Tracheal epithelial cell (primary cell): ENCODE data around the gene CELSR2. TPM values are rescaled to one million over a fixed set of nuclear protein-coding genes. Genes with fewer than 3 reads are reported as not detected.

Experiments used
- total RNA-seq: library from RNA; depleted of rRNA; stranded (reverse); fragments of >200 nt; gene quantifications from 2 replicates; pipeline ENCODE4 v1.2.1, GENCODE V29; 2014

CELSR2 gene, protein sequence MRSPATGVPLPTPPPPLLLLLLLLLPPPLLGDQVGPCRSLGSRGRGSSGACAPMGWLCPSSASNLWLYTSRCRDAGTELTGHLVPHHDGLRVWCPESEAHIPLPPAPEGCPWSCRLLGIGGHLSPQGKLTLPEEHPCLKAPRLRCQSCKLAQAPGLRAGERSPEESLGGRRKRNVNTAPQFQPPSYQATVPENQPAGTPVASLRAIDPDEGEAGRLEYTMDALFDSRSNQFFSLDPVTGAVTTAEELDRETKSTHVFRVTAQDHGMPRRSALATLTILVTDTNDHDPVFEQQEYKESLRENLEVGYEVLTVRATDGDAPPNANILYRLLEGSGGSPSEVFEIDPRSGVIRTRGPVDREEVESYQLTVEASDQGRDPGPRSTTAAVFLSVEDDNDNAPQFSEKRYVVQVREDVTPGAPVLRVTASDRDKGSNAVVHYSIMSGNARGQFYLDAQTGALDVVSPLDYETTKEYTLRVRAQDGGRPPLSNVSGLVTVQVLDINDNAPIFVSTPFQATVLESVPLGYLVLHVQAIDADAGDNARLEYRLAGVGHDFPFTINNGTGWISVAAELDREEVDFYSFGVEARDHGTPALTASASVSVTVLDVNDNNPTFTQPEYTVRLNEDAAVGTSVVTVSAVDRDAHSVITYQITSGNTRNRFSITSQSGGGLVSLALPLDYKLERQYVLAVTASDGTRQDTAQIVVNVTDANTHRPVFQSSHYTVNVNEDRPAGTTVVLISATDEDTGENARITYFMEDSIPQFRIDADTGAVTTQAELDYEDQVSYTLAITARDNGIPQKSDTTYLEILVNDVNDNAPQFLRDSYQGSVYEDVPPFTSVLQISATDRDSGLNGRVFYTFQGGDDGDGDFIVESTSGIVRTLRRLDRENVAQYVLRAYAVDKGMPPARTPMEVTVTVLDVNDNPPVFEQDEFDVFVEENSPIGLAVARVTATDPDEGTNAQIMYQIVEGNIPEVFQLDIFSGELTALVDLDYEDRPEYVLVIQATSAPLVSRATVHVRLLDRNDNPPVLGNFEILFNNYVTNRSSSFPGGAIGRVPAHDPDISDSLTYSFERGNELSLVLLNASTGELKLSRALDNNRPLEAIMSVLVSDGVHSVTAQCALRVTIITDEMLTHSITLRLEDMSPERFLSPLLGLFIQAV (N-terminal part only)
- 28.4 and 29.6 TPM in 2 replicates for total RNA-seq

DNA sequence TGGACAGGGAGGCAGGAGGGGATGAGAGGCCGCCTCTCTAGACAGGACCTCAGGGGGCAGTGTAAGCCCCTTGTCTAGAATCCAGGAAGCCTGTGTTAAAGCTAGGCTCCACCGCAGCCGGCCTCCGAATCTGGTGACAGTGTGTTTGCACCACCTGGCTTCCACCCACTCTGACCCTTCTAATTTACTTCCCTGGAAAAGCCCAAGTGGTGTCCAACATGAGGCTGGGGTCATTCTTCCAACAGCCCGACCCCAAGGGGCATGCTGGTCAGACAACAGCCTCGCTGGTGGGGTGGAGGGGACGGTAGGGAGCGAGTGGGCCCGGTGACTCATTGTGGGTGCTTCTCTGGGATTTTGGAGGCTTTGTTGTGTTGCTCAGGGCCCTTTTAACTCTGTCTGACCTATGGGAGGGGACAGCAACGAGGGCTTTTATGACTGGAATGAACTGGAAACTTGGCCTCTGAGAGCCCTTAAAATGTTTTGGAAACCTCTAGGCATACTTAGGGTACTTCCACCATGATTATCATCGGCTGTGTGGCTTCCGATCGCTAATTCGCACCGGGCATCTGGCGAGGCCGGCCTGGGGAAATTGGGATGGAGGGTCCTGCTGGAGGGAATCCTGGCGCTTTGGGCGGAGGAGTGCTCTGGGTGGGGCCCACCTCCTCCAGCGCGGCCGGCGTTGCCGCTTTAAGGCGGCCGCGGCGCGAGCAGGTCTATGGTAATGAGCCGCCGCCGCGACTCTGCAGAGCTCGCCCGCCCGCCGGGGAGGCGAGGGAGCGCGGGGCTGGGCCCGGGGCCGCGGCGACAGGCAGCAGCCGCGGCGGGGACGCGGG lies at the start of gene CELSR2:
CELSR2 (plus strand) TSS at position 743 of the 833 bp plus-strand sequence. CDS start 541 bp downstream, outside the sequence.

DNA sequence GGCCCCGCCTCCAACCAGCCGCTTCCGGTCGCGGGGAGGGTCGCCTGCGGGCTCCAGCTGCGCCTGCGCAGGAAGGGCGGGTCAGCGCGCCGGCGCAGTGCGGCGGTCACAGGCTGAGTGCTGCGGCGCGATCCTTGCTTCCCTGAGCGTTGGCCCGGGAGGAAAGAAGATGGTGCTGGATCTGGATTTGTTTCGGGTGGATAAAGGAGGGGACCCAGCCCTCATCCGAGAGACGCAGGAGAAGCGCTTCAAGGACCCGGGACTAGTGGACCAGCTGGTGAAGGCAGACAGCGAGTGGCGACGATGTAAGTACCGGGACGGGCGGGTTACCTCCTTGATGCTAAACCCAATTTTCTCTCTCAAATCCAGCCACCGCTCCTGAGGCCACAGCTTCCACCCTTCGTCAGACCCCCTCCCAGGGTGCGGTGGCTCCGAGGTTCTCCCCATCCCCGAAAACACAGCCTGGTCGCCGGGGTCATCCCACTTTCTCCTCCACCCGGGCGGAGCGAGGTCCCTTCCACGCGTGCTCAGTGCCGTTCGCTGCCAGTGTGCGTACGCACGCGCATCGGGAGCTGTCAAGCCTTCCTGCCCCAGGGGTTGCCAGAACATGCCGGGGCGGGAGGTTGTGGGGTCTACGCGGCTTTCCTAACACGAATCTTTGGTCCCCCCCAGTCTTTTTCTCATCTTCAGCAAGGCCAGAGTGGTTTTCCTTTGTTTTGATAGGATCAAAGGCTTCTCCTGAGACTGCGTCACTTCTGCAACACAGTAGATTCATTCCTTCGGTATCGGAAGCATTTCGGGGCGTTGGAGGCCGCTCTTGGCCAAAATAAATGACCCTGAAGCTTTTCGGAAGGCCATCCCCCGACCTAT lies 35.3 kb upstream of the CELSR2 start, which contains the start of gene SARS1:
SARS1 (plus strand) TSS at position 95 of the 870 bp plus-strand sequence; CDS start at position 170, 75 bp downstream.

DNA sequence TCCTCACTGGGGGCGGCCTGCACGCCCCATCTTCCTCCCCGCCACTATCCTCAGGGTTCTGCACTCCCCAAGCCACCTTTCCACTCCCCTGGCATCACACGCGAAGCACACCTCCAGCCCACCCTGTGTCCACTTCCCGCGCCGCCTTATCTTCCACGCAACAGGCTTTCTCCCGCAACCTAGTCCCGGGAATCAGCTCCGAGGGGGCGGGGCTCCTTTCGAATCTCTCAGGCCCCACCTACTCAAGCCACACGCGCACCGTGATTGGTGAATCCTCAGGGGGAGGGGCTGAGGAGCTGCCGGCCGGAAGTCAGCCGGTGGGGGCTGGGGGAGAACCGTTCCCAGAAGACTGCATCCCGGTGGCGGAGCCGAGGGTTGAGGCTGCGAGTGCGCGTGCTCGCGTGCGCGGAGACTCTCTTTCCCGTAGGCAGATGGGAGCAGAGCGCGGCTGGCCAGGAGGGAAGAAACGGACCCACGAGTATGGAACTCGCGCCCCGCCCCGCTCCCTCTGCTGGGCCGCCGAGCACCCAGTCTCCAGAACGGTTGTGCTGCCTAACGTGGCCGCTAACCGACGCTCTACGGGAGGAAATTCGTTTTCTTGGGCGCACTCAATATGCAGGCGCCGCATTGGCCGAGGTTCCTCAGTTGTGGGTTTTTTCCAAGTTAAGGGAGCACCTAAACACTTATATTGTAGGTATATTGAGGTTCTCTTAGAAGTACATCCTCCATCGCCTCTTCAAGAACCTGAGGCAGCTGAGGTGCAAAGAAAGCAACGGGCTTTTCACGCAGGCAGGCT lies 33.8 kb downstream of the CELSR2 start, which contains the start of gene PSRC1:
PSRC1 (minus strand) TSS at position 194 of the 796 bp plus-strand sequence.

DNA sequence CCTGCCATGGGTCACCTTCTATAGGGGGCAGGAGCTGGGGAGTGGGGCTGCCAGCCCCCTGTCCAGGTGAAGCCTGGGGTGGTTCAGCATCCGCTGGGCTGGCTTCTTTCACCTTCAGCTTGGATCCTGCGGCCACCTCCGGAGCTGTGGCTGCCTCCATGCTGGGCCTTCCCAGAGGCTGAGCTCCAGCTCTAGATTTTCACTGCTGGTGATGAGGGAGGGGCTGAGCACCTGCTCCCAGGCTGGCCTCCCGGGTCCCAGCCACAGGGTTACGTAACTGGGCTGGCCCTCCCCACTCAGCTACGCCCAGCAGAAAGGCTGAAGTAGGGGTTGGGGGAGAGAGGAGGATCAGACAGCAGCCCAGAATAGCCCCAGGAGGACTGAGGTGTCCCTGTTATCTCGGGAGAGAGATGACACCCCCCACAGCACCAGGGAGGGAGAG lies 57.5 kb downstream of the CELSR2 start, which contains the start of gene MYBPHL:
MYBPHL (minus strand) TSS at position 180 of the 442 bp plus-strand sequence; CDS start at position 160, 20 bp downstream.

Other genes with a start within 250 kb of the CELSR2 start
- 16.4 and 24.1 TPM in 2 replicates for gene WDR47, start 207.4 kb upstream of the CELSR2 start, total RNA-seq
- gene TAF13, start 173.5 kb upstream of the CELSR2 start, total RNA-seq: 67.4 and 106 TPM in 2 replicates
- gene TMEM167B, start 158.8 kb upstream of the CELSR2 start, total RNA-seq: 21.0 and 48.6 TPM in 2 replicates
- under 0.01 and 0.24 TPM in 2 replicates for gene ELAPOR1, start 135.4 kb upstream of the CELSR2 start, total RNA-seq
- gene SARS1, start 35.6 kb upstream of the CELSR2 start, total RNA-seq: 439 and 442 TPM in 2 replicates
- 0.48 and 1.1 TPM in 2 replicates for gene PSRC1, start 33.6 kb downstream of the CELSR2 start, total RNA-seq
- gene MYBPHL, start 57.5 kb downstream of the CELSR2 start, total RNA-seq: 0.24 TPM in 1 of 2 replicates, not detected in the other
- gene SORT1, start 148.4 kb downstream of the CELSR2 start, total RNA-seq: 14.9 and 16.4 TPM in 2 replicates
- 37.5 and 49.4 TPM in 2 replicates for gene PSMA5, start 176.9 kb downstream of the CELSR2 start, total RNA-seq
- not detected in 2 replicates for gene SYPL2, start 217.0 kb downstream of the CELSR2 start, total RNA-seq
- 0.96 and 1.1 TPM in 2 replicates for gene ATXN7L2, start 234.4 kb downstream of the CELSR2 start, total RNA-seq
- 4.5 and 4.8 TPM in 2 replicates for gene CYB561D1, start 244.6 kb downstream of the CELSR2 start, total RNA-seq